Liver (tissue), 3 donors: ENCODE results near the gene AATF.

Source experiments
- CTCF ChIP-seq: fragments of 150-350 bp; IDR thresholded peaks from 2 replicates; pipeline ENCODE4 v1.5.1; 2017; ENCODE audit warnings: improper control_type of control experiment, low read depth, low read length; ENCODE audit not compliant: missing input control
- EGR1 ChIP-seq, 2 donors: IDR thresholded peaks; 2 replicates each; pipeline ENCODE4 v1.6.1; 2016 to 2018; ENCODE audit warnings: antibody characterized with exemption in 2 of 2, low read depth in 2 of 2
- FOXA1 ChIP-seq: IDR thresholded peaks from 2 replicates; pipeline ENCODE4 v1.6.1; 2016; ENCODE audit warnings: antibody characterized with exemption
- GABPA ChIP-seq, 2 donors: IDR thresholded peaks in 1 of 2; conservative IDR thresholded peaks in 1 of 2; 2 replicates each; pipeline ENCODE4 v1.6.1; 2016; ENCODE audit warnings: antibody characterized with exemption in 2 of 2, mild to moderate bottlenecking in 1 of 2, moderate library complexity in 1 of 2
- JUND ChIP-seq, 2 donors: IDR thresholded peaks; 2 replicates each; pipeline ENCODE4 v1.6.1; 2016; ENCODE audit warnings: antibody characterized with exemption in 2 of 2
- NR2F2 ChIP-seq: IDR thresholded peaks from 2 replicates; pipeline ENCODE4 v1.6.1; 2016; ENCODE audit warnings: antibody characterized with exemption
- RAD21 ChIP-seq, 2 donors: IDR thresholded peaks; 2 replicates each; pipeline ENCODE4 v1.6.1; 2016; ENCODE audit warnings: antibody characterized with exemption in 2 of 2, mild to moderate bottlenecking in 2 of 2
- RXRA ChIP-seq, 2 donors: IDR thresholded peaks; 2 replicates each; pipeline ENCODE4 v1.6.1; 2017 to 2018; ENCODE audit warnings: antibody characterized with exemption in 2 of 2, mild to moderate bottlenecking in 1 of 2
- SP1 ChIP-seq: IDR thresholded peaks from 2 replicates; pipeline ENCODE4 v1.6.1; 2018; ENCODE audit warnings: antibody characterized with exemption, mild to moderate bottlenecking
- TAF1 ChIP-seq: conservative IDR thresholded peaks from 2 replicates; pipeline ENCODE4 v1.6.1; 2016; ENCODE audit warnings: antibody characterized with exemption, mild to moderate bottlenecking
- YY1 ChIP-seq: IDR thresholded peaks from 2 replicates; pipeline ENCODE4 v1.6.1; 2016; ENCODE audit warnings: antibody characterized with exemption, mild to moderate bottlenecking
- TF ChIP-seq, protein P1 (sequence below): IDR thresholded peaks from 2 replicates; pipeline ENCODE4 v1.6.1; 2016; ENCODE audit warnings: antibody characterized with exemption, mild to moderate bottlenecking
- TF ChIP-seq, protein P2 (sequence below): IDR thresholded peaks from 2 replicates; pipeline ENCODE4 v1.6.1; 2016; ENCODE audit warnings: antibody characterized with exemption
- donor health status: healthy.
- donor health status: healthy.

DNA sequence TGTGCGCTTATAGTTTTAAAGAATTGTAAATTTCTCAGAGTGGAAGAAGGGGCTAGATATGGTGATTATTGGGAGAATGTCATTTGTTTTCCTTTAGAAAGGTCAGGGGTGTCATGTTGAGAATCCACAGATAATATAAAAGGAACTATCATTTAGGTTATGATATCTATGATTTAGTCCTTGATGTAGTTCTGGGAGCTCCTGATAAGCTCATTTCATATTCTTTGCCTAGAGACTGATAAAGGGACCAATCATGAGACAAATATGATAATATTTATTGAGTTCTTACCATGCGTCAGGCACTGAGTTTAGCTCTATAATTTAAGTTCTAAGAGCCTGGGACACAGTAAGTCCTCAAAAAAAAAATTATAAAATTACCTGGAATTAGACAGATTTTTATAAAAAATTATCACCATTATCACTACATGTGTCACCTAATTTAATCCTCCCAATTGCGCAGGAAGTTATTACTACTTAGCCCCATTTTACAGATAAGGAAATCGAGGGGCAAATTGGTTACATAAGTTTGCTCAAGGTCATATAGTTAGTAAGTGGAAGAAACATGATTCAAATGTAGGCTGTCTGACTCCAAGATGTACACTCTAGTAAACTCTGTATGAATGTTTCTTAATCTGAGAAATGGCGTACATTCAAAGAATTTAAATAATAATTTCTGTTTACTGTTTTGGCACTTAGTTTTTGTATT, 2.5 kb downstream of the AATF start:
- TF ChIP-seq CTCF, result no peak
- TF ChIP-seq, protein P1, sequence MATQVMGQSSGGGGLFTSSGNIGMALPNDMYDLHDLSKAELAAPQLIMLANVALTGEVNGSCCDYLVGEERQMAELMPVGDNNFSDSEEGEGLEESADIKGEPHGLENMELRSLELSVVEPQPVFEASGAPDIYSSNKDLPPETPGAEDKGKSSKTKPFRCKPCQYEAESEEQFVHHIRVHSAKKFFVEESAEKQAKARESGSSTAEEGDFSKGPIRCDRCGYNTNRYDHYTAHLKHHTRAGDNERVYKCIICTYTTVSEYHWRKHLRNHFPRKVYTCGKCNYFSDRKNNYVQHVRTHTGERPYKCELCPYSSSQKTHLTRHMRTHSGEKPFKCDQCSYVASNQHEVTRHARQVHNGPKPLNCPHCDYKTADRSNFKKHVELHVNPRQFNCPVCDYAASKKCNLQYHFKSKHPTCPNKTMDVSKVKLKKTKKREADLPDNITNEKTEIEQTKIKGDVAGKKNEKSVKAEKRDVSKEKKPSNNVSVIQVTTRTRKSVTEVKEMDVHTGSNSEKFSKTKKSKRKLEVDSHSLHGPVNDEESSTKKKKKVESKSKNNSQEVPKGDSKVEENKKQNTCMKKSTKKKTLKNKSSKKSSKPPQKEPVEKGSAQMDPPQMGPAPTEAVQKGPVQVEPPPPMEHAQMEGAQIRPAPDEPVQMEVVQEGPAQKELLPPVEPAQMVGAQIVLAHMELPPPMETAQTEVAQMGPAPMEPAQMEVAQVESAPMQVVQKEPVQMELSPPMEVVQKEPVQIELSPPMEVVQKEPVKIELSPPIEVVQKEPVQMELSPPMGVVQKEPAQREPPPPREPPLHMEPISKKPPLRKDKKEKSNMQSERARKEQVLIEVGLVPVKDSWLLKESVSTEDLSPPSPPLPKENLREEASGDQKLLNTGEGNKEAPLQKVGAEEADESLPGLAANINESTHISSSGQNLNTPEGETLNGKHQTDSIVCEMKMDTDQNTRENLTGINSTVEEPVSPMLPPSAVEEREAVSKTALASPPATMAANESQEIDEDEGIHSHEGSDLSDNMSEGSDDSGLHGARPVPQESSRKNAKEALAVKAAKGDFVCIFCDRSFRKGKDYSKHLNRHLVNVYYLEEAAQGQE, result no peak
- no peak for TF ChIP-seq YY1
- no peak for TF ChIP-seq JUND (IDR thresholded peaks at IDR 0.05)
- TF ChIP-seq RAD21 (IDR thresholded peaks at IDR 0.05), result no peak
- TF ChIP-seq GABPA (IDR thresholded peaks at IDR 0.05 in 1 of 2, conservative IDR thresholded peaks at IDR 0.05 in 1 of 2), result no peak
- TF ChIP-seq, protein P2, sequence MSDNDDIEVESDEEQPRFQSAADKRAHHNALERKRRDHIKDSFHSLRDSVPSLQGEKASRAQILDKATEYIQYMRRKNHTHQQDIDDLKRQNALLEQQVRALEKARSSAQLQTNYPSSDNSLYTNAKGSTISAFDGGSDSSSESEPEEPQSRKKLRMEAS, result no peak
- TF ChIP-seq RXRA (IDR thresholded peaks at IDR 0.05), result no peak
- no peak for TF ChIP-seq TAF1
- no peak for TF ChIP-seq EGR1 (IDR thresholded peaks at IDR 0.05; ENCODE audit: low read depth in 2 of 2)
- no peak for TF ChIP-seq SP1
- no peak for TF ChIP-seq FOXA1
- TF ChIP-seq NR2F2, result no peak
